GM21528 (cell line): ENCODE data around the gene KATNIP.
A peak's percentile ranks its signal among the peaks of the same experiment; 100 is the strongest.
"Not testable (repeated sequence)": the region's sequence is repeated elsewhere in the genome, so short reads cannot be mapped to it uniquely, and the experiment has no call there.

ENCODE experiments used
- ATAC-seq: cut with Tn5 transposase; IDR thresholded peaks from one replicate; pipeline ENCODE4 v1.9.1; 2021; ENCODE audit warnings: mild to moderate bottlenecking, moderate library complexity; ENCODE audit not compliant: unreplicated experiment, low FRiP score

The KATNIP gene

DNA sequence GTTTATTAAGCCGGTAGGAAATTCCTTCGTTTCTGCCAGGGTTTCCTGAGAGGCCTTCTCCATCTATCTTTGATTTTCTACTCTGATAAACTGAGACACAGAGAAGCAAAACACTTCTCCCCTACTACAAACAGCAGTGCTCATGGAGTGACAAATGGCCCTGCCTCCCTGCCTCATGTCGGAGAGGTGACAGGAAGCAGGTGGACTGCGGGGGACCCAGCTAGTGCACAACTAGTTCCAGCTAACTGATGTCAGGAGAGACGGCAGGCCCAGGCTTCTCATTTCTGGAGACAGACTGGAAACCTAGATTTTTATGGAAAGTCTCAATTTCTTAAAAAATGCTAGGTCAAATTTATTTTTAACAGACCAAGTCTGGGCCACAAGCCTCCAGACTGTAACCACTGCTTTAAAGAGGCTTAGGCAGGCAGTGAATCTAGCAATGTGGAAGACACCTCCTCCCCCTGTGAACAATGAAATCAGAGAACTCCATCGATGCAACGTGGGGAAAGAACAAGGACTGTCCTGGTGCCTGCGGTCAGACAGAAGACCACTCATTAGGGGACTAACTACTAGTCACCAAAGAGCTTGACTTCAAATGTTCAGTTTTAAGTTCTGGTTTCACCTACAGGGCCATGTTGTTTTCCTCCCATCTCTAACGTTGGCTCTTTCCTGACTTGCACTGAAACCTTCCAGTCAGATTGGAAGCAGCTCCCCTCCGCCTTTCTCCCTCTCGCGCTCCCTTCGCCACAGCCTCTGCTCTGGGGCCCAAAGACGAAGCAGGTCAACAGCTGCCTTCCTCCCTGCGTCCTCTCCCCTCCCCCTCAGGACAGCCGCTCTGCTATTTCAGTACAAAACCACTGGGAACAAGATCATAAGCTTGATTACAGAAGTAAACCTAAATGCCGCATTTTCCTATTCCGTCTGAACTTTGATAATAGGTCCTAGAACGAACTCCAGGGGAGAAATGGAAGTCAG lies 17.8 kb upstream of the KATNIP start:
- ATAC-seq = no peak

DNA sequence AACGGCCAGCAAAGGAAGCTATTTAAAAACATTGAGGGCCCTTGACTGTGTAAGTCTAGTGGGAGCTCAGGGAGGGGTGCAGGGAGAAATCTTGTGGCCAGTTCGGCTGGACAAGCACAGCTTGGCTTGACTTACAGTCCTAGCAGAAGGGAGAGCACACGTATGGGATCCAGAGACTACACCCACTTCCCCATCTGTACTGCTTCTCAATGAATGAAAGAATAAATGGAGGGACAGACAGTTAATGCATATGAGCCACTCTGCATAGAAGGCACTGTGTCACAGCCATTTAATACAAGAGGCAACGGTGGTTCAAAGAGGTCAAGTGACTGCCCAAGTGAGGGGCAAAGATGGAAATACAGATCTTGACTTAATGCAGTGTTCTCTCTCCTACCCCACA lies 15.7 kb upstream of the KATNIP start:
- no peak for ATAC-seq

DNA sequence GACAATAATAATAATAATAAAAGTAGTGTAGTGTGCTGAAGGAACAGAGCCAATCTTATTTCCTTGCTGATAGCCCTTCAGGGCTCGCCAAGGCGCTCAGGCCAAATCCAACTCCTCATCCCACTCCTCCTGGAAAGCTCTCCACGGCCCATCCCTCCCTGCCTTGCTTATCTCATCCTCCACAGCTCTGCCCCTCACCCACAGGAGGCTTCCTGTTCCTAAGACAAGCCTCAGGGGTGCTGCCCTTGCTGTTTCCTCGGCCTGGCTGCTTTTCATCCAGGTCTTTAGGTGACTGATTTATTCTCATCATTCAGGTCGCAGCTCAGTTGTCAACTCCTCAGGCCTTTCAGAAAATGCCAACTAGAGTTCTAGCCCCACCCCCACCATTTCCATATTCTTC lies 11.4 kb upstream of the KATNIP start:
- ATAC-seq = no peak

DNA sequence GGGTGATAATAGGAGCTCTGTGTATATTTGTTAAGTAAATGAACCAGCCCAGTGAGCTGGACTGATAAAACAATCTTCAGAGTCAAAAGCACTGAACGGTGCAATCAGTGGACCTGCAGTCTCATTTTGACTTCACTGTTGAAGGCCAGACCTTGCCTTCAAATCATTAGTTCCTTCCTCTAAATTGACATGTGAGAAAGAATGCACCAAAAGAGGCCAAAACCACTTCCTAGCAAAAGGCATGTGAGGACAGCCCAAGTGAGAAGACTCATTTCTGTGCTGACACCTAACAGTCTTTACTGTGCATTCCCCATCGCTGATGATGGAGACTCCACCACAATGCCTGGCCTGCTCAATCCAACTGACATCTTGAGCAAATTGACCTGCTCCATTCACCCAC lies 10.8 kb upstream of the KATNIP start:
- ATAC-seq = no peak

DNA sequence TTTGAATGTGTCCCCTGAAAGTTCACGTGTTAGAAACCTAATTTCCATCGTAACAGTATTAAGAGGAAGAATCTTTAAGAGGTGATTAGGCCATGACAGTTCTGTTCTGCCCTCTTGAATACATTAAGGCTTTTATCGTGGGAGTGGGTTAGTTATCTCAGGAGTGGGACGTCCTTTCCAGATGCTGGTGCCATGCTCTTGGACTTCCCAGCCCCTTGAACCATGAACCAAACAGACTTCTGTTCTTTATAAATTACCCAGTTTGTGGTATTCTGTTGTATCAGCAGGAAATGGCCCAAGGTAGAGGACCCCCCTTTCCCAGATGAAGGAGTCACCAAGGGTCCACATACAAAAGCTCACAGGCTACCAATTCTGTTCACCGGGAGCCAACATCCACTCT lies 10.3 kb upstream of the KATNIP start:
- ATAC-seq = no peak

DNA sequence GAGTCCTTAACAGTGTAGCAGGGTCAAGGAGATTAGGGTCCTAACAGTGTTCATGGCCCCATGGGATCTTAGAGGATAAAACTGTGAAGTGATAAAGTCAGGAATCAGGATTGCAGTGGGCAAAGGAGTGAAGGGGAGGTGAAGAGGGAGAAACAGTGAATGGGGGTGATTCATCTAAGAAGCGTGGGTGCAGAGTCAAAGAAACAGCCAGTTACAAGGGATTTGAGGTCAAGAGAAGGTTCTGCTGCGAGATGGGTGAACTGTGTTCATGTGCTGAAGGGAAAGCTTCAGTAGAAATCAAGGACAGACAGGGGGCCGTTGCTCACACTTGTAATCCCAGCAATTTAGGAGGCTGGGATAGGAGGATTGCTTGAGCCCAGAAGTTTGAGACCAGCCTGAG lies 6.1 kb upstream of the KATNIP start:
- no peak for ATAC-seq

DNA sequence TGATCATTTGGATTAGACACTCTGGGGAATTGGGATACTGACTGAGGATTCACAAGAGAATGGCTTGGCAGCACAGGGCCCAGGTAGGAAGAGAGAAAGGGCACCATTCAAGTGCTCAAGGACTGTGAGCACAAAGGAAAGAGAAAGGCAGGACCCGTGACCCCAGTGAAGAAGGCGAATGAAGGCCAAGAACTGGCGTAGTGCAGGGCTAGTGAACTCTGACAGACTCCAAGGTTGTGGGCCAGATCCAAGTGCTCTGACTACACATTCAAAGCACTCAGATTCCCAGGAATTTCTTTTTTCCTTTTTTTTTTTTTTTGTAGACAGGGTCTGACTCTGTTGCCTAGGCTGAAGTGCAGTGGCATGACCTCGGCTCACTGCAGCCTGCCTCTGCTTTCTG lies 5.3 kb upstream of the KATNIP start:
- ATAC-seq = no peak

DNA sequence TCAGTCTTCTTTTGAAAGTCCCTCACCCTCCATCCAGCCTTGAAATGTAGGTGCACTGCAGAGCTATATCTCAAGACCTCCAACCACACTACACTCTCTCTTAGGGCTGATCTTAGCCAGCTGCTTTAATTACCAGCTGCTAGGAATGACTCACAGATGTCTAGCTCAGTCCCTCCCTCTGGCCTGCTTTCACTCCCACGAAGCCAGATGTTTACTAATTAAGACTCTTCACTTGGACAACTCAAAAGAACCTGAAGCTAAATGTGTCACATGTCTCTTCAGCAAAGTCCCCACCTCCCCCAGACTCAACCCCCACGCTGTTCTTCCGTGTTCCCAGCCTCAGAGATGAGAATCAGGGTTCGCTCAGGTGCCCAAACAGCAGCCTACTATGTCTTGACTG lies 2.8 kb upstream of the KATNIP start:
- no peak for ATAC-seq

DNA sequence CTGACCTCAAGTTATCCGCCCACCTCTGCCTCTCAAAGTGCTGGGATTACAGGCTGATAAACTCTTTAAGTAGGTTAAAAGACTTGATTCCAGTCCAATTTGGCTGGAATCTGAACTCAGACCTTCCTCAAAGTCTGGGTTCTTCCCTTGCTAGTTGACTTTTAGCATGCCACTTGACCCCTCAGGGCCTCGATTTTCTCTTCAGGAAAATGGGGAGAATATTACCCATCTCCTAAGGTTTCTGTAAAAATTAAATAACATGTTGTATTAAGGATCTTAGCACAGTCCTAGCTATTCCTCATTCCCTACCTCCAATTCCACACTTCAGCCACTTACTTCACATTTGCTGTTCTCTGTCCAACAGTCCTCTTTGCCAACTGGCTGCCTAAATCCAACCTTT lies 2.1 kb upstream of the KATNIP start:
- ATAC-seq = no peak

DNA sequence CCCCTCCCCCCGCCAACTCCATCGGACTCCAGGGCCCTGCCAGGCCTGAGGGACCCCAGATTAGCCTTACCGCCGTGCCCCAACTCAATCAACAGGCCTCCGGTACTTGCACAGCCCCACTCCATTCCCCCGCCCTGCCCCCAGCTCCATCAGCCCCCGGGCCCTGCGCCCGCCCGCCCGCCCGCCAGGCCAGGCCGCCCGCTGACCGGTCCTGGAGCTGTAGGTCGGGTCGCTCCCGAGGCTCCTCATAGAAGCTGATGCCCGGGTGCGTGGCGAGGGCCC lies 539 bp upstream of the KATNIP start:
- ATAC-seq = peak; percentile 40

DNA sequence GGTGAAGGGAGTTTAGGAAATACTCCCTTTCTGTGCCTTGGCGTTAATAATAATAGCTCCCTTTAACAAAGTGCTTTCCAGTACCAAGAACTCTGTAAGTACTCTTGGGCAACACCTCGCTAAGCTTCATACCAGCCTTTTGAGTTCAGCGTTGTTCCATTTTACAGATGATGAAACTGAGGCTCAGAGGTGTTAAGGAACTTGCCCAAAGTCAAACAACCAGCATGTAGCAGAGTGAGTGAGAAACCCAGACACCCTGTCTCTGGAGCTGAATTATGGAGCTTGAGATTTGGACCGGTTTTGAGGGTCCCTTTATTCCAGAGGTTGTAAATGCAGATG lies 607 bp downstream of the KATNIP start:
- ATAC-seq = no peak

DNA sequence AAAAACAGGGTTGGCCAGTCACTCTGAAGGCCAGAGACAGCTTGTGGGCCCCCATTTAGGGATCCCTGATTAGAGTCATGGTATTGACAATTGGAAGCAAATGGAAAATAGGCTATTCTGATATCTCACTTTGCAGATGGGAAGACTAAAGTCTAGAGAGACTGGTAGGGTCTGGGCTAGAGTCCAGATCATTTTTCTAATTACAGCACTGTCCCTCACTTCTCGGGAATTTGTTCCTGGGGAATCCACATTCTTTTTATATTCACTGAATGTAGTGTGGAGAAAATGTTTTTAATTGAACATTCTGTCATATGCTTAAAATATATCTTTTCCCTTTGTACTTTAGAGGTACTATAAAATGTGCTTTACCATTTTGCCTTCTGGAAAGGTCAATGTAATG lies 1.1 kb downstream of the KATNIP start:
- ATAC-seq = no peak

DNA sequence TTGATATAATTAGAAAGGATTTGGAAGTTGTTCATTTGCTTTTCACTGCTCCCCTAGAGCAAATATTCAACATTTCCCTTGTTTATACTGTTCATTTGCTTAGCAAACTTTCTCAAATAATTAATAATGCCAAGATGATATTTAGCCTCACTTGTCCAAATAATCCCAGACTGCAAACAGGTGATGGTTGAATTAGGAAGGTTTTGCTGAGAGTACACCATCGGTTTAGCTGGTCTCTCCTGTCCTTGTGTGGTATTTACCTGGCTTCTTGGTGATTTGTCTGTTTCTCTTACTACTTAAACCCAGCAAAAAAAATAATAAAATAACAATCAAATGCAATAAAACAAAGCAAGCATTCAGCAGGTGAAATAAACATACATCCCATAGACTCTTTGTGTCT lies 6.5 kb downstream of the KATNIP start:
- ATAC-seq = no peak

DNA sequence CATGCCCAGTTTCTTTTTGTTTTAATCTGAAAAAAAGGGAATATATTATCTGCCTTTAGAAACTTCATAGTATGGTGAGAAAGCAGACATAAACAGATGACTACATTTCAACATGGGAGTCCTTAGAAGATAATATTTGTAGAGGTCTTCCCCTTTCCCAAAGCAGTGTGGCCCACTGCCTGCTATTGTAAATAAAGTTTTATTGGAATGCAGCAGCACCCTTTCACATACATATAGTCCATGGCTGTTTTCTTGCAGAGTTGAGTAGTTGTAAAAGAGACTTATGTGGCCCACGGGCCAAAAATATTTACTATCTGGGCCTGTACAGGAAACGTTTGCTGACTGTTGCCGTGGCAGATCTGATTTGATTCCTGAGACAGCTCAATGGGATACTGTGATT lies 8.5 kb downstream of the KATNIP start:
- ATAC-seq = no peak

DNA sequence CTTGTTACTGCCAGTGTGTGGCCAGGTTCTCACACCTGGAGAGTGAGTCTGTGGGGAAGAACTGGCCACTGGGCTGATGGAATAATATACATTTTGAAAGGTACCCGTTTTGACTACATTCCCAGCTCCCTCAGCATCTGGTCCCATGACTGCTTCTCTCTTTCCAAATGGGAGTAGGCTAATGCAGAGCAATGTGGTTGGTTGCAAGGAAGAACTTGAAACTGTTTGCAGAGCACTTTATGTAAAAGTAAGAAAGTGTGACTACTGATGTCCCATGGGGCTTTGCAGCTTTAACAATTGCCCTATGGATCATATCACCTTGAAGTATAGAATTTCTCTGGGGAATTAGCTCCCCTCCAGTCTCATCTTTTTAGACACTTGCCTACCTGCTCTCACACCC lies 9.0 kb downstream of the KATNIP start:
- ATAC-seq = no peak

DNA sequence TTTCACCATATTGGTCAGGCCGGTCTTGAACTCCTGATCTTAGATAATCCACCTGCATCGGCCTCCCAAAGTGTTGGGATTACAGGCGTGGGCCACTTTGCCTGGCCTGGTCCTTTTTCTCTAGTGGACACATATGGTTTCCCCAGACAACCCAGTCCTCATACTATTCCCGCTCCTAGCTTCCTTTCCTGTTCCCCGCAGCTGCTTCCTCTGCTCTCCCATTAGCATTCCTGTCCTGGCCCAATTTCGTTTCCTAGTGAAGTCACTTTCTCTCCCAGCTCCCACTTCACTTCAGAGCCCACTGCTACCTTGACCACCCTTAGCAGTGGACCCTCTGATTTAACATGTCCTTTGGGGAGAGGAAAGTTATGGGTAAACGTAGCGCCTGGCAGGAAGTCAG lies 11.3 kb downstream of the KATNIP start:
- ATAC-seq = no peak

DNA sequence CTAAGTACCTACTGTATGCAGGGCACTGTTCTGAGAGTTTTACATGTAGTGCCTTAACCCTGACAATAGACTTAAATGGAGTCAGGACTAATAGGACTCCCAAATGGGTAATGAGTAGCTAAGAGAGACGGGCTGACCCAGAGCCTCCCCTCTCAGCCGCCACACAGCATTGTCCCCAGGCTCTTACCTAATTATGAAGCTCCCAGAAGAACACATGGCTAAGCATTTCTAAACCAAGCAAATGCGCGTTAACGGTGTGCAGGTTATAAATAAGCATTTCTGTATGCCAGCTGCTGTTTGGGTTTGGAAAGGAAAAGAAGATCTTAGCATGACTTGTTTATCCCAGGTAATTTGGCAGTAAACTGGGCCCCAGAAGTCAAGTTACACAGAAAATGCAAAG lies 14.3 kb downstream of the KATNIP start:
- ATAC-seq = no peak

DNA sequence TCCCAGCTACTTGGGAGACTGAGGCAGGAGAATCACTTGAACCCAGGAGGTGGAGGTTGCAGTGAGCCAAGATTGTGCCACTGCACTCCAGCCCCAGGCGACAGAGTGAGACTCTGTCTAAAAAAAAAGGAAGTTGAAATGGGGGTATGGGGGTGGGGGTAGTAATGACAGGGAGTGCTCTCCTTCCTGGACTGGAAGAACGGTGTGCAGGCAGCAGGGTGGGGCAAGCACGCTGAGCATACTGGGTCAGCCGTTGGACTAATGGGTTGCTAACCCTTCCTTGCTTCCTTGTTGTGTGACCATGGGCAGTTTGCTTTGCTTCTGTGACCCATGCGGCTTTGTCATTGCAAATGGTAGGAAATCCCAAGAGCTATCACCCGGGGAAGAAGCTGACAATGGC lies 16.5 kb downstream of the KATNIP start:
- ATAC-seq = no peak

DNA sequence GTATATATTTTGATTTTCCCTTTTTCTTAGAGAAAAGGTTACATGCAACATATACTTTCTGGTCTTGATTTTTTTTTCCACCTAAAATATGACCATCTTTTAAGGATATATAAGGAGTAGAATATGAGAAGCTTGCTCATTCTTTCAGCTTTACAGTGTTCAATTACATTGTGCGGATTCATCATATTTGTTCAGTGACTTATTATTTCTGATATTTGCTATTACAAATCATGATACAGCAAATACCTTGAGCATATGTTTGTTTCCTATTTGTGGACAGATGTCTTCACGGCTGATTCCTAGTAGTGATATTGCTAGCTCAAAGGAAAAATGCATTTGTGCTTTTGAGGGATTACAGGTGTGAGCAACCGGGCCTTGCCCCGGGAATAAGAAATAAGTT lies 18.1 kb downstream of the KATNIP start:
- ATAC-seq = no peak

DNA sequence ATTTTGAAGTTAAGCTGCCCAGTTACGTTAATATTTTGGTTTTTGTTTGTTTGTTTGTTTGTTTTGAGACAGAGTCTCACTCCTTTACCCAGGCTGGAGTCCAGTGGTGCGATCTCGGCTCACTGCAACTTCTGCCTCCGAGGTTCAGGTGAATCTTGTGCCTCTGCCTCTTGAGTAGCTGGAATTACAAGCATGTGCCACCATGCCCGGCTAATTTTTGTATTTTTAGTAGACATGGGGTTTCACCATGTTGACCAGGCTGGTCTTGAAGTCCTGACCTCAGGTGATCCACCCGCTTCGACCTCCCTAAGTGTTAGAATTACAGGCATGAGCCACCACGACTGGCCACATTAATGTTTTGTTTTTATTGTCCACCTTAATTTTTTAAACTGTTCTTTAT lies 21.0 kb downstream of the KATNIP start:
- ATAC-seq = not testable (repeated sequence)

DNA sequence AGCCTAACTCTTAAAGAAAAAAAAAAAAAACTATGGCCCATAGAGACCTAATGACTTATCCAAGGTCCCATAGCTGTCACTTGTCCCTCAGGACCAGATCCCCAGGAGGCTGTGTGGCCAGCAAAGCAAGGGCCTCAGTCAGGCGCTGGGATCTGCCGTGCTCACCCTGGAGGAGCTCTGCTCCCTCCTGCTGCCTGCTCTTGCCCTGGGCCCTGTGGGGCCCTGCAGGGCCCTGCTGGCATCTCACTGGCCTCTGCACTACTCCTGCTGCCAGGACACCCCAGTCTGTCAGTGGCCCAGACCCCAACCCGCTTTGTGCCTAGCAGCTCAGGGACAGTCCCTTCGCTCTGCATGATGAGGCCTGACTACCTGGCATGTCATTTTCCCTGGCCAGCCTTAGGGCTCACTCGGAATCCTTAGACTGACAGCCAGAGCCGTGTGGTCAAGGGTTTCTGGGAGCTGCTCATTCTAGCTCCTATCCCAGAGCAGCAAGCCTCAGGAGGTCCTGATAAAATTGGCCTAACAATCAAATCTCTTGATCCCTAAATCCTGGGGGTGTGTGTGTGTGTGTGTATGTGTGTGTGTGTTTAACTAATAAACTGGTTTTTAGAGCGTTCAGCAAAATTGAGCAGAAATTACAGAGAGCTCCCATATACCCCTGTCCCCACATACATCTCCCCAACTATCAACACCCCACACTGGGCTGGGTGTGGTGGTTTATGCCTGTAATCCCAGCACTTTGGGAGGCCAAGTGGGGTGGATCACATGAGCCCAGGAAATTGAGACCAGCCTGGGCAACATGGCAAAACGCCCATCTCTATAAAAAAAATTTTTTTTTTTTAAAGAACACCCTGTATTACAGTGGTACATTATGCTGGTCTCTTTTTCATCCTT lies 21.7 kb downstream of the KATNIP start:
- ATAC-seq = no peak

DNA sequence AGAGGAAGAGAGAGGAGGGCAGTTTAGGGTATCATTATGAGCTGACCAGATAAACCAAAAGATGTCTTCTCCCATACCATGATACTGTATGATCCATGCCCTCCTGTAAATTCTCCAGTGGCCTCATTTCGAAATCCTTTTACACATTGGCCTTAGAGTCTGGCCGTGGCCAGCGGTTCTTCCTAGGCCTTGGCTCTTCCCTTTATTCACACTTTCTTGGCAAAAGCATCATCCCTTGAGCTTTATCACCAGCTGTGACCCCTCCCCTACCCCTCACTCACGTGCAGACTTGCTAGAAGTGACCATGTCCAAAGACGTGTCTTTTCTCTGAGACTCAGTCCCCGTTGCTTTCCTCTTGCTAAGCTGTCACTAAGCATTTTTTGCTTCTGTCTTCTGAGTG lies 22.8 kb downstream of the KATNIP start:
- no peak for ATAC-seq
